HepG2 (cell line): ENCODE measurements around the gene SLC7A10. TPM values are rescaled to one million over a fixed set of nuclear protein-coding genes. Genes with fewer than 3 reads are reported as not detected.

Experiments
- ATAC-seq: fragments of 200-7000 bp; cut with Tn5 transposase; 3 replicates; pipeline ENCODE4 v1.9.1; 2020; ENCODE audit warnings: mild to moderate bottlenecking, moderate library complexity
- BruUV-seq: library from RNA; stranded (reverse); fragments of 400-500 nt; replicated peaks from 2 replicates; lab custom pipeline; 2021; lab: Mats Ljungman, UMichigan
- CTCF ChIA-PET: fragments of 300-600 bp; formaldehyde crosslinking; extraction: SDS; loops from one replicate; lab custom pipeline; 2021; ENCODE audit warnings: low total read pairs, inconsistent platforms, low intra/inter-chr PET ratio; lab: Yijun Ruan, JAX
- POLR2A ChIA-PET: fragments of 350-600 bp; sonication (Branson Sonifier 250); formaldehyde crosslinking; loops from one replicate; lab custom pipeline; 2020; ENCODE audit warnings: antibody characterized with exemption, inconsistent platforms; lab: Yijun Ruan, JAX
- DNase-seq: peaks from one replicate; pipeline ENCODE4 v3.0.0-alpha.2; 2015; ENCODE audit warnings: low spot score
- FAIRE-seq: peaks from 3 replicates; lab custom pipeline; 2011; peaks lifted over from hg19 to GRCh38; lab: Jason Lieb, UNC
- H2AFZ ChIP-seq: one replicate; pipeline ENCODE4 v1.6.1; 2011; ENCODE audit warnings: low read length, inconsistent platforms
- H3K27ac ChIP-seq: fragments of 300-600 bp; 3 replicates; pipeline ENCODE4 v1.8.0; 2011; ENCODE audit warnings: mixed run types, mild to moderate bottlenecking, mixed read lengths, low read length, inconsistent platforms; ENCODE audit not compliant: insufficient read depth; ENCODE audit errors: extremely low read length
- H3K27me3 ChIP-seq, 2 experiments: fragments of 200-600 bp in 1 of 2; 2 replicates in 1 of 2; 3 replicates in 1 of 2; pipeline versions ENCODE4 v1.6.0 to v1.8.0; 2011; ENCODE audit warnings: low read length in 2 of 2, mild to moderate bottlenecking in 2 of 2, moderate library complexity in 2 of 2, inconsistent platforms in 1 of 2; ENCODE audit not compliant: insufficient read depth in 2 of 2, control insufficient read depth in 1 of 2
- H3K36me3 ChIP-seq, 2 experiments: fragments of 200-600 bp in 1 of 2; replicated peaks in 1 of 2; 2 replicates in 1 of 2; 3 replicates in 1 of 2; pipeline versions ENCODE4 v1.5.1 to v1.8.0; 2011; ENCODE audit warnings: low read length in 2 of 2, inconsistent platforms in 1 of 2; ENCODE audit not compliant: insufficient read depth in 2 of 2, control insufficient read depth in 1 of 2
- H3K4me1 ChIP-seq: 2 replicates; pipeline ENCODE4 v1.5.1; 2012; ENCODE audit warnings: low read length, inconsistent platforms; ENCODE audit not compliant: insufficient read depth
- H3K4me2 ChIP-seq: 2 replicates; pipeline ENCODE4 v1.6.0; 2011; ENCODE audit warnings: low read depth, low read length, inconsistent platforms
- H3K4me3 ChIP-seq, 3 experiments: fragments of 200-600 bp in 1 of 3; sonication (generic), shearing (Covaris generic) in 1 of 3; replicated peaks in 1 of 3; 2 replicates each; pipeline ENCODE4 v1.5.1; 2011 to 2016; ENCODE audit warnings: low read length in 3 of 3, inconsistent platforms in 2 of 3, low read depth in 2 of 3, mild to moderate bottlenecking in 2 of 3, control low read depth in 1 of 3, mixed read lengths in 1 of 3; ENCODE audit not compliant: insufficient read depth in 1 of 3
- H3K79me2 ChIP-seq: one replicate; pipeline ENCODE4 v1.6.1; 2011; ENCODE audit warnings: low read length, inconsistent platforms; ENCODE audit not compliant: insufficient read depth
- H3K9ac ChIP-seq: 2 replicates; pipeline ENCODE4 v1.6.0; 2011; ENCODE audit warnings: mild to moderate bottlenecking, low read depth, low read length, inconsistent platforms; ENCODE audit not compliant: insufficient read depth
- H3K9me3 ChIP-seq: 2 replicates; pipeline ENCODE4 v1.5.1; 2012; ENCODE audit warnings: mild to moderate bottlenecking, low read length
- H4K20me1 ChIP-seq: 2 replicates; pipeline ENCODE4 v1.6.0; 2011; ENCODE audit warnings: inconsistent platforms, mild to moderate bottlenecking, low read length, moderate library complexity; ENCODE audit not compliant: insufficient read depth
- ADNP ChIP-seq: sonication (generic); formaldehyde crosslinking; IDR thresholded peaks from 2 replicates; pipeline ENCODE4 v1.4.0; 2020; ENCODE audit warnings: missing genetic modification reagents
- BRCA1 ChIP-seq: sonication (generic); formaldehyde crosslinking; IDR thresholded peaks from 2 replicates; pipeline ENCODE4 v1.4.0; 2020; ENCODE audit warnings: missing genetic modification reagents
- HCFC1 ChIP-seq: fragments of 150-350 bp; IDR thresholded peaks from 2 replicates; pipeline ENCODE4 v1.6.1; 2014; ENCODE audit warnings: low read depth, low read length
- JDP2 ChIP-seq: sonication (generic); formaldehyde crosslinking; IDR thresholded peaks from 2 replicates; pipeline ENCODE4 v1.8.1; 2022; ENCODE audit warnings: missing genetic modification reagents, borderline replicate concordance
- MAFG ChIP-seq: sonication (generic); formaldehyde crosslinking; IDR thresholded peaks from 2 replicates; pipeline ENCODE4 v1.5.1; 2020; ENCODE audit warnings: mild to moderate bottlenecking, missing genetic modification reagents
- MAZ ChIP-seq, 2 experiments: sonication (generic) in 1 of 2; formaldehyde crosslinking in 1 of 2; IDR thresholded peaks; 2 replicates each; pipeline versions ENCODE4 v1.5.0 to v1.6.1; 2012 to 2020; ENCODE audit warnings: low read depth in 2 of 2, mild to moderate bottlenecking in 2 of 2, borderline replicate concordance in 1 of 2, improper control_type of control experiment in 1 of 2, low read length in 1 of 2, missing genetic modification reagents in 1 of 2, moderate library complexity in 1 of 2
- NR1H2 ChIP-seq: sonication (generic); formaldehyde crosslinking; IDR thresholded peaks from 2 replicates; pipeline ENCODE4 v1.8.1; 2022; ENCODE audit warnings: low read depth, missing genetic modification reagents, borderline replicate concordance
- PHF8 ChIP-seq: sonication (generic); formaldehyde crosslinking; IDR thresholded peaks from 2 replicates; pipeline ENCODE4 v1.5.0; 2020; ENCODE audit warnings: missing genetic modification reagents
- POLR2AphosphoS2 ChIP-seq: IDR thresholded peaks from 2 replicates; pipeline ENCODE4 v1.6.1; 2011; ENCODE audit warnings: low read depth, low read length, improper control_type of control experiment
- SPEN ChIP-seq: sonication (generic); formaldehyde crosslinking; IDR thresholded peaks from 2 replicates; pipeline ENCODE4 v1.5.1; 2020; ENCODE audit warnings: low read depth, mild to moderate bottlenecking, missing genetic modification reagents
- YEATS4 ChIP-seq: sonication (generic); formaldehyde crosslinking; IDR thresholded peaks from 2 replicates; pipeline ENCODE4 v1.4.0; 2020; ENCODE audit warnings: missing genetic modification reagents, borderline replicate concordance
- ZNF143 ChIP-seq: sonication (generic); formaldehyde crosslinking; IDR thresholded peaks from 2 replicates; pipeline ENCODE4 v1.4.0; 2020; ENCODE audit warnings: missing genetic modification reagents
- ZNF607 ChIP-seq: sonication (generic); formaldehyde crosslinking; IDR thresholded peaks from 2 replicates; pipeline ENCODE4 v1.5.1; 2020; ENCODE audit warnings: missing genetic modification reagents, mild to moderate bottlenecking, borderline replicate concordance
- WGBS: methylation state at CpG from one replicate; pipeline ENCODE4 v1.1.6; 2017; ENCODE audit warnings: low lambda C conversion rate; 5-methylcytosine and 5-hydroxymethylcytosine counted together
- in situ Hi-C: cut with HindIII; loops from 2 replicates; pipeline ENCODE4 v1.10.0; 2017; ENCODE audit warnings: low pct_unique_long_range_greater_than_20kb; ENCODE audit not compliant: extremely low pct_ligation_motif_present
- intact Hi-C: fragments of 100-400 bp; cut with micrococcal nuclease; formaldehyde crosslinking; loops from one replicate; pipeline ENCODE4 v1.10.0; 2022; ENCODE audit not compliant: unreplicated experiment
- polyA plus RNA-seq, 8 experiments: library from polyadenylated mRNA; depleted of rRNA in 3 of 8; stranded (reverse) in 7 of 8; unstranded in 1 of 8; fragments of >200 nt; fragmentation: Illumina TruSeq in 4 of 8; extraction: Trizol in 4 of 8; gene quantifications; 2 replicates each; pipeline versions ENCODE4 v1.2.1 to v1.2.3, GENCODE V29; 2011 to 2016; ENCODE audit warnings: low read depth in 4 of 8, missing spikeins in 1 of 8, mixed read lengths in 1 of 8; ENCODE audit not compliant: insufficient read depth in 1 of 8
- total RNA-seq, 5 experiments: library from RNA; depleted of rRNA; stranded (reverse); fragments of >200 nt; fragmentation: Illumina TruSeq; extraction: Trizol; gene quantifications; 2 replicates each; pipeline ENCODE4 v1.2.3, GENCODE V29; 2016; ENCODE audit warnings: low read depth in 1 of 5
- TF ChIP-seq, protein P1 (sequence below): sonication (generic); formaldehyde crosslinking; IDR thresholded peaks from 2 replicates; pipeline ENCODE4 v1.4.0; 2020; ENCODE audit warnings: mild to moderate bottlenecking, missing genetic modification reagents
- TF ChIP-seq, protein P2 (sequence below): sonication (generic); formaldehyde crosslinking; IDR thresholded peaks from 2 replicates; pipeline ENCODE4 v1.4.0; 2020; ENCODE audit warnings: mild to moderate bottlenecking, missing genetic modification reagents

SLC7A10 gene
- total and polyA plus RNA-seq, 2 of the 13 experiments (the other 11 are each of a cell fraction or from before 2014, with no cell fraction given): 1.1 to 2.2 TPM

DNA sequence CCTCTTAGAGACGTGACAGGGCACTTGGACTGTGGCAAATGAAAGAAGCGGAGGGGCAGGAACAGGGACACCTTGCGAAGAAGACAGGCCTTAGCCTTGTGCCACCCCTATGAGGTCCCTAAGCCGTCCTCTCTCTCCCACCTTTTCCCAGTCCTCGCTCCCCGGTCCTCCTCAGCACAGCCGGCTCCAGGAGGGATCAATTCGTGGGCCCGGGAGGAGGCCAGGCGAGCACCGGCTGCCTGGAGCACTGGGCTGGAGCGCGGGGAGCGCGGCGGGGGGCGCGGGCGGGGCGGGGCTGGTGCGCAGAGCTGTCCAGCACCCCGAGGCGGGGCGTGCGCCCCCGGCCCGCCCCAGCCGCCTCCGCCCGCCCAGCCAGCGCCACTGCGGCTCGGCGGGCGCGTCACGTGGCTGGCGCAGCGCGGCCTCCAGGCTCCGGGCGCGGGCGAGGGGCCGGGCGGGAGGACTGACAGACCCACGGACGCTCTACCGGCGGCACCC is 31.7 kb downstream of the SLC7A10 start, which contains the start of gene LRP3 (continued):
- TF ChIP-seq NR1H2 (CRISPR knock-in tag) (no peak), SPEN (0 out of 2 replicates have a peak, but pooled peaks have one; percentile 12)

DNA sequence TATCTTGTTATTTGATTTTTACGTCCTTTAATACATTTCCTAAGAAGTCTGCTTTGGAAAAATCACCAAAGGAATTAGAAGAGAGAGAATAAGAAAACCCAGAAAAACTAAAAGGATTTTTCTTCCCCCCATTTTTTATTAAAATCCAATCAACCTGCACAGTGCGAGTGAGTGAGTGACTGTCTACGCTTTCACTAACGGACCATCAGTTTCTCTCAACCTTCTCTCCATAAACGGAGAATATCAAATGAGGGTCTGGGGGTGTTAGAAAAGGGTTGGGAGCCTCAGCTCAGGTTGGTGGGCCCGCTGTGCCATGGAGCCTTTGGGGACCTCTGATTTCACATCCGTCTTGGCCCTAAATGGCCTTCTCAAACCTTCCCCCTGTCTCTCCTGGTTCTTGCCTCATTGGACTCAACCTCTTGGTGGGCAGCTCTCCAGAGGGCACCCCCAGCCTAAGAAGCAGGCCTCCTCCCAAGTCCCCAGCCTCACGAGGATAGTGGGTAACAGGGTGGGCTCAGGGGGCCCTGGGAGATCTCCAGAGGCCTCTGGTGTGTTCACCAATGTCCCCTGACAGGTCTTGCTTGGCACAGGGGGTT is 32.3 kb downstream of the SLC7A10 start:
- CTCF ChIA-PET: no interaction called here
- Histone ChIP-seq H2AFZ (no peak overlapping the region), H4K20me1 (no peaks in the 10 kb centered on the region), H3K4me2 (peak overlapping the region; percentile 68), H3K27ac (no peak overlapping the region), H3K36me3 (peaks cover 0 to 14% of the 10 kb centered on the region in 2 experiments; a peak in 1 of 5 replicates), H3K4me1 (peaks cover 37% of the 10 kb centered on the region)
- TSS peak; percentile 42 for BruUV-seq
- WGBS: 56% methylated on average over 8 of the region's 8 CpGs
- in situ Hi-C loops: no loop called here
- no peak for FAIRE-seq
- no peak for TF ChIP-seq PHF8 (CRISPR knock-in tag)
- TF ChIP-seq, protein P1, sequence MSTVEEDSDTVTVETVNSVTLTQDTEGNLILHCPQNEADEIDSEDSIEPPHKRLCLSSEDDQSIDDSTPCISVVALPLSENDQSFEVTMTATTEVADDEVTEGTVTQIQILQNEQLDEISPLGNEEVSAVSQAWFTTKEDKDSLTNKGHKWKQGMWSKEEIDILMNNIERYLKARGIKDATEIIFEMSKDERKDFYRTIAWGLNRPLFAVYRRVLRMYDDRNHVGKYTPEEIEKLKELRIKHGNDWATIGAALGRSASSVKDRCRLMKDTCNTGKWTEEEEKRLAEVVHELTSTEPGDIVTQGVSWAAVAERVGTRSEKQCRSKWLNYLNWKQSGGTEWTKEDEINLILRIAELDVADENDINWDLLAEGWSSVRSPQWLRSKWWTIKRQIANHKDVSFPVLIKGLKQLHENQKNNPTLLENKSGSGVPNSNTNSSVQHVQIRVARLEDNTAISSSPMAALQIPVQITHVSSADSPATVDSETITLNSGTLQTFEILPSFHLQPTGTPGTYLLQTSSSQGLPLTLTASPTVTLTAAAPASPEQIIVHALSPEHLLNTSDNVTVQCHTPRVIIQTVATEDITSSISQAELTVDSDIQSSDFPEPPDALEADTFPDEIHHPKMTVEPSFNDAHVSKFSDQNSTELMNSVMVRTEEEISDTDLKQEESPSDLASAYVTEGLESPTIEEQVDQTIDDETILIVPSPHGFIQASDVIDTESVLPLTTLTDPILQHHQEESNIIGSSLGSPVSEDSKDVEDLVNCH (CRISPR knock-in tag): no peak
- no peak for TF ChIP-seq YEATS4 (CRISPR knock-in tag)
- no peak for TF ChIP-seq MAZ (IDR thresholded peaks at IDR 0.05; ENCODE audit: borderline replicate concordance, low read depth, low read length)
- TF ChIP-seq MAZ (CRISPR knock-in tag; IDR thresholded peaks at IDR 0.05; ENCODE audit: low read depth): no peak
- TF ChIP-seq MAFG (CRISPR knock-in tag): no peak
- no peak for TF ChIP-seq POLR2AphosphoS2
- no peak for TF ChIP-seq ZNF143 (CRISPR knock-in tag)
- TF ChIP-seq ADNP (CRISPR knock-in tag): no peak
- no peak for TF ChIP-seq HCFC1
- TF ChIP-seq JDP2 (CRISPR knock-in tag): no peak
- TF ChIP-seq, protein P2, sequence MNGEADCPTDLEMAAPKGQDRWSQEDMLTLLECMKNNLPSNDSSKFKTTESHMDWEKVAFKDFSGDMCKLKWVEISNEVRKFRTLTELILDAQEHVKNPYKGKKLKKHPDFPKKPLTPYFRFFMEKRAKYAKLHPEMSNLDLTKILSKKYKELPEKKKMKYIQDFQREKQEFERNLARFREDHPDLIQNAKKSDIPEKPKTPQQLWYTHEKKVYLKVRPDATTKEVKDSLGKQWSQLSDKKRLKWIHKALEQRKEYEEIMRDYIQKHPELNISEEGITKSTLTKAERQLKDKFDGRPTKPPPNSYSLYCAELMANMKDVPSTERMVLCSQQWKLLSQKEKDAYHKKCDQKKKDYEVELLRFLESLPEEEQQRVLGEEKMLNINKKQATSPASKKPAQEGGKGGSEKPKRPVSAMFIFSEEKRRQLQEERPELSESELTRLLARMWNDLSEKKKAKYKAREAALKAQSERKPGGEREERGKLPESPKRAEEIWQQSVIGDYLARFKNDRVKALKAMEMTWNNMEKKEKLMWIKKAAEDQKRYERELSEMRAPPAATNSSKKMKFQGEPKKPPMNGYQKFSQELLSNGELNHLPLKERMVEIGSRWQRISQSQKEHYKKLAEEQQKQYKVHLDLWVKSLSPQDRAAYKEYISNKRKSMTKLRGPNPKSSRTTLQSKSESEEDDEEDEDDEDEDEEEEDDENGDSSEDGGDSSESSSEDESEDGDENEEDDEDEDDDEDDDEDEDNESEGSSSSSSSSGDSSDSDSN: no peak
- TF ChIP-seq BRCA1 (CRISPR knock-in tag): no peak
- TF ChIP-seq ZNF607 (CRISPR knock-in tag): no peak
- TF ChIP-seq, all 625 proteins: peak for 0
- no peak for ATAC-seq
- intact Hi-C loops: no loop called here
- Histone ChIP-seq H3K4me3 (peak overlapping the region in 2 of 3 experiments; percentile 46 to 58; a peak in 3 of 6 replicates), H3K79me2 (peaks cover 13% of the 10 kb centered on the region), H3K9me3 (no peaks in the 10 kb centered on the region), H3K9ac (no peak overlapping the region), H3K27me3 (peaks cover 1 to 6% of the 10 kb centered on the region in 2 experiments; a peak in 2 of 5 replicates)
- POLR2A ChIA-PET: interaction anchor here (0.6 to 2.7 kb wide), 2 partner anchors 14 to 16 kb away, joined by 3 to 22 read pairs; no protein-coding TSS in a partner anchor
- DNase-seq: no peak
